ENCODE results near the gene SPART.

The SPART gene

GRCh38 chr13:36363366-36363863, 17.2 kb upstream of the SPART start:
- Histone ChIP-seq H3K4me1 (ENCODE audit: control insufficient read depth, insufficient read depth, low read length) (no peaks in the 10 kb centered on the region), H3K27ac (ENCODE audit: low read length) (no peak overlapping the region), H3K4me3 (ENCODE audit: low read length in 2 of 2) (no peak overlapping the region), H3K9me3 (ENCODE audit: control insufficient read depth in 2 of 2, low read length in 2 of 2) (no peaks in the 10 kb centered on the region), H3K27me3 (ENCODE audit: control insufficient read depth in 1 of 2, insufficient read depth in 2 of 2, low read length in 2 of 2) (no peaks in the 10 kb centered on the region), H3K36me3 (ENCODE audit: control insufficient read depth in 2 of 2, insufficient read depth in 2 of 2, low read length in 2 of 2) (peaks cover 0 to 4% of the 10 kb centered on the region in 2 donors), H3K9ac (ENCODE audit: low read length in 2 of 2) (no peak overlapping the region)

GRCh38 chr13:36362914-36363313, 16.7 kb upstream of the SPART start:
- Histone ChIP-seq H3K9ac (ENCODE audit: low read length in 2 of 2) (no peak overlapping the region), H3K36me3 (ENCODE audit: control insufficient read depth in 2 of 2, insufficient read depth in 2 of 2, low read length in 2 of 2) (peaks cover 0 to 4% of the 10 kb centered on the region in 2 donors), H3K4me1 (ENCODE audit: control insufficient read depth, insufficient read depth, low read length) (no peaks in the 10 kb centered on the region), H3K27ac (ENCODE audit: low read length) (no peak overlapping the region), H3K9me3 (ENCODE audit: control insufficient read depth in 2 of 2, low read length in 2 of 2) (no peaks in the 10 kb centered on the region), H3K4me3 (ENCODE audit: low read length in 2 of 2) (no peak overlapping the region), H3K27me3 (ENCODE audit: control insufficient read depth in 1 of 2, insufficient read depth in 2 of 2, low read length in 2 of 2) (no peaks in the 10 kb centered on the region)

DNA sequence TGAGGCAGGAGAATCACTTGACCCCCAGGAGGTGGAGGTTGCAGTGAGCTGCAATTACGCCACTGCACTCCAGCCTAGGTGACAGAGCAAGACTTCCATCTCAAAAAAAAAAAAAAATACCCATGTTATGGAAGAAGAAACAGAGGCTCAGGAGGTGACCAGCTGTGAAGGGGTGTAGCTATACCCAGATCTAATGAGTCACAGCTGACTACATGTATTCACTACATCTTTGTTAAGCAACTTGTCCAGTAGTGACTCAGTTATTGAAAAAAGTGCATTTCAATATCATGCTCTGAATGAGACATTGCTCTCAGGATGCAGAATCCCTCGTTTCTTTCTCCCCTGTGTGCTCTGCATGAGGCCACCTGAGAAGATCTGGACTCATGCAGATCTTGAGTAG, 16.1 kb upstream of the SPART start:
- H3K9ac ChIP-seq (ENCODE audit: low read length in 2 of 2), result no peak overlapping the region

GRCh38 chr13:36360903-36361302, 14.7 kb upstream of the SPART start:
- Histone ChIP-seq H3K36me3 (ENCODE audit: control insufficient read depth in 2 of 2, insufficient read depth in 2 of 2, low read length in 2 of 2) (peaks cover 0 to 4% of the 10 kb centered on the region in 2 donors), H3K27ac (ENCODE audit: low read length) (no peak overlapping the region), H3K27me3 (ENCODE audit: control insufficient read depth in 1 of 2, insufficient read depth in 2 of 2, low read length in 2 of 2) (no peaks in the 10 kb centered on the region), H3K4me1 (ENCODE audit: control insufficient read depth, insufficient read depth, low read length) (no peaks in the 10 kb centered on the region), H3K9ac (ENCODE audit: low read length in 2 of 2) (no peak overlapping the region), H3K4me3 (ENCODE audit: low read length in 2 of 2) (no peak overlapping the region), H3K9me3 (ENCODE audit: control insufficient read depth in 2 of 2, low read length in 2 of 2) (no peaks in the 10 kb centered on the region)

More for the DNA sequence above, 16.1 kb upstream of the SPART start:
- Histone ChIP-seq H3K4me1 (ENCODE audit: control insufficient read depth, insufficient read depth, low read length) (no peaks in the 10 kb centered on the region), H3K27me3 (ENCODE audit: control insufficient read depth in 1 of 2, insufficient read depth in 2 of 2, low read length in 2 of 2) (no peaks in the 10 kb centered on the region), H3K4me3 (ENCODE audit: low read length in 2 of 2) (no peak overlapping the region), H3K9me3 (ENCODE audit: control insufficient read depth in 2 of 2, low read length in 2 of 2) (no peaks in the 10 kb centered on the region), H3K36me3 (ENCODE audit: control insufficient read depth in 2 of 2, insufficient read depth in 2 of 2, low read length in 2 of 2) (peaks cover 0 to 4% of the 10 kb centered on the region in 2 donors), H3K27ac (ENCODE audit: low read length) (no peak overlapping the region)

DNA sequence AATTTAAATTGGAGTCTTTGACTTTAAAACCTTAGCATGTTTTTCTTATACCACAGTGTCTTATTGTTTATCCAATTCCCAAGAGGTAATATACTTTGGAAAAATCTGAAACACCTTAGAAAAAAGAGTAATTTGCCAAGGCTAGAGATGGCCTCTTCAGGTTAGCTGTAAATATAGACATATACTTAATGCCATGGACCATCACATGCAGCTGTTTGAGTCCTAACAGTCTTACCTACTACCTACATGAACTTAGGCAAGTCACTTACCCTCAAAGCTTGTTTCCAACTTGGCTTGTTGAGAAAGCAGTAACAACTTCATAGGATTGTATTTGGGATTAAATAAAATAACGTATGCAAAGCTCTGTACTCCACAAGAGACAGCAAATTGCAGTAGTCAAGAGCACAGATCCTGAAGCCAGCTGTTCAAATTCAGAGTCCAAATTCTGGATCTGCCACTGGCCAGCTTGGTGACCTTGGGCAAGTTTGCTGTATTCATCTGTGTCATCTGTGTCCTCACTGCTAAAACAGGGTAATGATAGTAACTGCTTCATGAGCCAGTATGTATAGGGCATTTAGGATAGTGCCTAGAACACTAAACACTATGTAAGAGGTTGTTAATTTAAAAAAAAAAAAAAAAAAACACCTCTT, 13.2 kb upstream of the SPART start:
- no peaks in the 10 kb centered on the region for H3K27me3 ChIP-seq (ENCODE audit: control insufficient read depth in 1 of 2, insufficient read depth in 2 of 2, low read length in 2 of 2)
- H3K9ac ChIP-seq (ENCODE audit: low read length in 2 of 2), result no peak overlapping the region
- H3K27ac ChIP-seq (ENCODE audit: low read length), result no peak overlapping the region
- no peaks in the 10 kb centered on the region for H3K36me3 ChIP-seq (ENCODE audit: control insufficient read depth in 2 of 2, insufficient read depth in 2 of 2, low read length in 2 of 2)
- no peaks in the 10 kb centered on the region for H3K4me1 ChIP-seq (ENCODE audit: control insufficient read depth, insufficient read depth, low read length)
- no peak overlapping the region for H3K4me3 ChIP-seq (ENCODE audit: low read length in 2 of 2)
- no peaks in the 10 kb centered on the region for H3K9me3 ChIP-seq (ENCODE audit: control insufficient read depth in 2 of 2, low read length in 2 of 2)

GRCh38 chr13:36358175-36358718, 12.1 kb upstream of the SPART start:
- H3K4me3 ChIP-seq (ENCODE audit: low read length in 2 of 2), result no peak overlapping the region
- no peak overlapping the region for H3K27ac ChIP-seq (ENCODE audit: low read length)
- H3K9ac ChIP-seq (ENCODE audit: low read length in 2 of 2), result no peak overlapping the region
- H3K27me3 ChIP-seq (ENCODE audit: control insufficient read depth in 1 of 2, insufficient read depth in 2 of 2, low read length in 2 of 2), result no peaks in the 10 kb centered on the region
- no peaks in the 10 kb centered on the region for H3K9me3 ChIP-seq (ENCODE audit: control insufficient read depth in 2 of 2, low read length in 2 of 2)
- no peaks in the 10 kb centered on the region for H3K36me3 ChIP-seq (ENCODE audit: control insufficient read depth in 2 of 2, insufficient read depth in 2 of 2, low read length in 2 of 2)
- no peaks in the 10 kb centered on the region for H3K4me1 ChIP-seq (ENCODE audit: control insufficient read depth, insufficient read depth, low read length)

- Histone ChIP-seq H3K4me3 (ENCODE audit: low read length in 2 of 2) (no peak overlapping the region), H3K9ac (ENCODE audit: low read length in 2 of 2) (no peak overlapping the region), H3K27me3 (ENCODE audit: control insufficient read depth in 1 of 2, insufficient read depth in 2 of 2, low read length in 2 of 2) (no peaks in the 10 kb centered on the region), H3K9me3 (ENCODE audit: control insufficient read depth in 2 of 2, low read length in 2 of 2) (no peaks in the 10 kb centered on the region), H3K27ac (ENCODE audit: low read length) (no peak overlapping the region), H3K4me1 (ENCODE audit: control insufficient read depth, insufficient read depth, low read length) (no peaks in the 10 kb centered on the region), H3K36me3 (ENCODE audit: control insufficient read depth in 2 of 2, insufficient read depth in 2 of 2, low read length in 2 of 2) (no peaks in the 10 kb centered on the region)
Measured at GRCh38 chr13:36357692-36358091, 11.5 kb upstream of the SPART start.

- Histone ChIP-seq H3K9me3 (ENCODE audit: control insufficient read depth in 2 of 2, low read length in 2 of 2) (no peaks in the 10 kb centered on the region), H3K4me3 (ENCODE audit: low read length in 2 of 2) (no peak overlapping the region), H3K4me1 (ENCODE audit: control insufficient read depth, insufficient read depth, low read length) (no peaks in the 10 kb centered on the region), H3K27me3 (ENCODE audit: control insufficient read depth in 1 of 2, insufficient read depth in 2 of 2, low read length in 2 of 2) (no peaks in the 10 kb centered on the region), H3K27ac (ENCODE audit: low read length) (no peak overlapping the region), H3K36me3 (ENCODE audit: control insufficient read depth in 2 of 2, insufficient read depth in 2 of 2, low read length in 2 of 2) (no peaks in the 10 kb centered on the region), H3K9ac (ENCODE audit: low read length in 2 of 2) (no peak overlapping the region)
Measured at GRCh38 chr13:36357231-36357630, 11.0 kb upstream of the SPART start.

DNA sequence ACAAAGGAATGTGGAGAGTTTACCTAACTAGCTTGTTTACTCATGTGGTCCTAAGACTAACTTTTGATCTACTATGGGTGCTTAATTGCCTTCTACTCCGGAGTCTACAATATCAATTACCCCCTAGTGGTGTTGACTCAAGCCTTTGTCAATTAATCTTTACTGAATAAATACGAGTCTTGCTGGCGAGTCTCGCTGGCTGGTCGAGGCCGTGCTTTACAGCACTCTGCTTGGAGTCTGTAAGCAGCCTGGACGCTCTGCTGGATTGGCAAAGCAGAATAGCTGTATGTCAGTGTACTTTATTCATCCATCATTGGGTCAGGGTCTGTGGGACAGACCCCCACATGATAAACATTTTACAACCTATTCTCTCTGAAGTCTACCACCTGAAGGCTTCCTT, 9.9 kb upstream of the SPART start:
- Histone ChIP-seq H3K9me3 (ENCODE audit: control insufficient read depth in 2 of 2, low read length in 2 of 2) (no peaks in the 10 kb centered on the region), H3K27ac (ENCODE audit: low read length) (no peak overlapping the region), H3K27me3 (ENCODE audit: control insufficient read depth in 1 of 2, insufficient read depth in 2 of 2, low read length in 2 of 2) (no peaks in the 10 kb centered on the region), H3K4me1 (ENCODE audit: control insufficient read depth, insufficient read depth, low read length) (no peaks in the 10 kb centered on the region), H3K9ac (ENCODE audit: low read length in 2 of 2) (no peak overlapping the region), H3K4me3 (ENCODE audit: low read length in 2 of 2) (no peak overlapping the region), H3K36me3 (ENCODE audit: control insufficient read depth in 2 of 2, insufficient read depth in 2 of 2, low read length in 2 of 2) (no peaks in the 10 kb centered on the region)

- H3K4me1 ChIP-seq (ENCODE audit: control insufficient read depth, insufficient read depth, low read length), result no peaks in the 10 kb centered on the region
- H3K9ac ChIP-seq (ENCODE audit: low read length in 2 of 2), result no peak overlapping the region
- H3K4me3 ChIP-seq (ENCODE audit: low read length in 2 of 2), result no peak overlapping the region
- H3K27me3 ChIP-seq (ENCODE audit: control insufficient read depth in 1 of 2, insufficient read depth in 2 of 2, low read length in 2 of 2), result no peaks in the 10 kb centered on the region
- H3K9me3 ChIP-seq (ENCODE audit: control insufficient read depth in 2 of 2, low read length in 2 of 2), result no peaks in the 10 kb centered on the region
- H3K27ac ChIP-seq (ENCODE audit: low read length), result no peak overlapping the region
- no peaks in the 10 kb centered on the region for H3K36me3 ChIP-seq (ENCODE audit: control insufficient read depth in 2 of 2, insufficient read depth in 2 of 2, low read length in 2 of 2)
Measured at GRCh38 chr13:36355632-36356031, 9.4 kb upstream of the SPART start.

DNA sequence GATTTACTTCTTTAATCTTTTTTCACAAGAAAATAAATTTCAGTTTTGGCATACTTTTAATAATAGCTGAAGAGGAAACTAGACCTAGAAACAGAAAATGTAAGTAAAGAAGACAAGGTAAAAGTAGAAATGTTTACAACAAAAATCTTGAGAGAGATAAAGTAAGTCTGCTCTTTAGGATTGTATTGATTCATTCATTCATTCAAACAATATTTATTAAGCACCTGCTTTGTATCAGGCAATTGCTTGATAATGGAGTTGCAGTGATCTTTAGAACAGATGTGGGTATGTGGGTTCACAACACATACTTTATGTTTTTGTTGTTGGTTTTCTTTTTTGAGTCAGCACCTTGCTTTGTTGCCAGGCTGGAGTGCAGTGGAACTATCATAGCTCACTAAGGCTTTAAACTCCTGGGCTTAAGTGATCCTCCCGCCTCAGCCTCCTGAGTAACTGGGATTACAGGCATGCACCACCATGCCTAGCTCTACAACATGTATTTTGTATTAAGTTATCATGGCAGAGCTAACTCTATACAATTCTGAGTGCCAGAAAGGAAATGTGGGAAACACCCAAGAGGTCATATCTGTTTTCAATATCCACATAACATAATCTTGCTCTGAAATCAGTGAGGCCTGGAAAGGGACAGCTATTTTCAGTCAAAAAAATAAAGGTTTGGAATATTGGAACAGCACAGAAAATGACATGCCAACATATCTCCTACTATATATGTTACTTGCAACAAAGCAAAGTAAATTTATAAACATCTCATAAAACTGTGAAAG, 8.8 kb upstream of the SPART start:
- Histone ChIP-seq H3K36me3 (ENCODE audit: control insufficient read depth in 2 of 2, insufficient read depth in 2 of 2, low read length in 2 of 2) (no peaks in the 10 kb centered on the region), H3K27ac (ENCODE audit: low read length) (no peak overlapping the region), H3K9me3 (ENCODE audit: control insufficient read depth in 2 of 2, low read length in 2 of 2) (no peaks in the 10 kb centered on the region), H3K9ac (ENCODE audit: low read length in 2 of 2) (no peak overlapping the region), H3K4me1 (ENCODE audit: control insufficient read depth, insufficient read depth, low read length) (no peaks in the 10 kb centered on the region), H3K27me3 (ENCODE audit: control insufficient read depth in 1 of 2, insufficient read depth in 2 of 2, low read length in 2 of 2) (no peaks in the 10 kb centered on the region), H3K4me3 (ENCODE audit: low read length in 2 of 2) (no peak overlapping the region)
